Dermis blood vessel endothelial cell (primary cell): ENCODE results near the gene KRTAP2-4. TPM values are rescaled to one million over a fixed set of nuclear protein-coding genes. Genes with fewer than 3 reads are reported as not detected.
"Not testable (repeated sequence)": the region's sequence is repeated elsewhere in the genome, so short reads cannot be mapped to it uniquely, and the experiment has no call there.

ENCODE experiments used
- DNase-seq: peaks from one replicate; pipeline ENCODE4 v3.0.0; 2010
- total RNA-seq: library from RNA; depleted of rRNA; stranded (reverse); fragments of >200 nt; gene quantifications from 2 replicates; pipeline ENCODE4 v1.2.3, GENCODE V29; 2014

KRTAP2-4 gene
- total RNA-seq, 1 donor from 2014 or later, result not detected

- no peak for DNase-seq
These were observed 6.1 kb upstream of the KRTAP2-4 start for GRCh38 chr17:41071606-41072360.

- DNase-seq, result no peak
These were observed 3.4 kb upstream of the KRTAP2-4 start for GRCh38 chr17:41069031-41069430.

GRCh38 chr17:41067281-41067680, 1.6 kb upstream of the KRTAP2-4 start:
- no peak for DNase-seq

GRCh38 chr17:41065016-41065689, 526 bp downstream of the KRTAP2-4 start:
- not testable (repeated sequence) for DNase-seq

- DNase-seq, result no peak
These were observed 1.4 kb downstream of the KRTAP2-4 start for GRCh38 chr17:41064301-41064700.

GRCh38 chr17:41063449-41063848, 2.2 kb downstream of the KRTAP2-4 start:
- DNase-seq, result no peak

- DNase-seq, result no peak
These were observed 3.7 kb downstream of the KRTAP2-4 start for GRCh38 chr17:41061964-41062363.

- DNase-seq, result peak; percentile 32
These were observed 5.6 kb downstream of the KRTAP2-4 start, which contains the start of gene KRTAP2-3 for GRCh38 chr17:41060052-41060604. Gene KRTAP2-3 (minus strand): TSS chr17:41060114. CDS start chr17:41060050, 64 bp downstream.

GRCh38 chr17:41059276-41060051, 6.2 kb downstream of the KRTAP2-4 start:
- not testable (repeated sequence) for DNase-seq

- DNase-seq, result no peak
These were observed 6.9 kb downstream of the KRTAP2-4 start for GRCh38 chr17:41058741-41059140.

- no peak for DNase-seq
These were observed 8.1 kb downstream of the KRTAP2-4 start for GRCh38 chr17:41057547-41057946.

- not testable (repeated sequence) for DNase-seq
These were observed 10.5 kb downstream of the KRTAP2-4 start, which contains the start of gene KRTAP2-2 for GRCh38 chr17:41055130-41055529. Gene KRTAP2-2 (minus strand): TSS chr17:41055230. CDS start chr17:41055211, 19 bp downstream.

GRCh38 chr17:41054556-41054955, 11.1 kb downstream of the KRTAP2-4 start:
- not testable (repeated sequence) for DNase-seq

GRCh38 chr17:41054025-41054424, 11.7 kb downstream of the KRTAP2-4 start:
- DNase-seq, result no peak

- no peak for DNase-seq
These were observed 13.1 kb downstream of the KRTAP2-4 start for GRCh38 chr17:41052566-41052965.

- peak; percentile 5 for DNase-seq
These were observed 16.6 kb downstream of the KRTAP2-4 start for GRCh38 chr17:41049110-41049509.

- DNase-seq, result no peak
These were observed 17.2 kb downstream of the KRTAP2-4 start for GRCh38 chr17:41048441-41048840.

GRCh38 chr17:41046735-41047465, 18.8 kb downstream of the KRTAP2-4 start, which contains the start of gene KRTAP2-1:
Gene KRTAP2-1 (minus strand): TSS chr17:41047316. CDS start chr17:41047267, 49 bp downstream.
- not testable (repeated sequence) for DNase-seq

- no peak for DNase-seq
These were observed 22.7 kb downstream of the KRTAP2-4 start for GRCh38 chr17:41042953-41043352.

GRCh38 chr17:41040783-41041571, 24.7 kb downstream of the KRTAP2-4 start, which contains the start of gene KRTAP1-1:
Gene KRTAP1-1 (minus strand): TSS chr17:41041450. CDS start chr17:41041397, 53 bp downstream.
- DNase-seq, result not testable (repeated sequence)

- DNase-seq, result no peak
These were observed 27.8 kb downstream of the KRTAP2-4 start for GRCh38 chr17:41037853-41038350.
